ENCODE results near the gene DROSHA.

DROSHA gene

GRCh38 chr5:31530541-31531265 lies 1.2 kb downstream of the DROSHA start:
- no peak for ATAC-seq

DNA sequence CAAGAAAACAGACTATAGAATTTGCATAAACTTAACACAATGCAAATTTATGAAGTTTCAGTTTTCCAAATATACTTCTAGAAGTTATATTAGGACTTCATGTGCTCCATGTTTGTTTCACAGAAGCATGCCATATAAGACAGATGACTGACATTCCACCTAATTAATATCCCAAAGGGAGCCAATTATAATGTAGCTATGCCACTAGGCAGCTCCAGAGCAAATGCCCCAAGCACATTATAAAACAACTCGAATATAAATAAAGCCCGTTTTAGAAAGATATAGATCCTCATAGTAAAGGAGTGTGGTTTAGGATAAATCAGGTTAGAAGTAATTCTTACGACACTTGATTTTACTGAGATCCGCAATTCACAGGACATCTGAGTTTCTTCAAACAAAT lies 8.9 kb downstream of the DROSHA start:
- ATAC-seq = no peak

GRCh38 chr5:31516802-31517201 lies 15.1 kb downstream of the DROSHA start:
- no peak for ATAC-seq

DNA sequence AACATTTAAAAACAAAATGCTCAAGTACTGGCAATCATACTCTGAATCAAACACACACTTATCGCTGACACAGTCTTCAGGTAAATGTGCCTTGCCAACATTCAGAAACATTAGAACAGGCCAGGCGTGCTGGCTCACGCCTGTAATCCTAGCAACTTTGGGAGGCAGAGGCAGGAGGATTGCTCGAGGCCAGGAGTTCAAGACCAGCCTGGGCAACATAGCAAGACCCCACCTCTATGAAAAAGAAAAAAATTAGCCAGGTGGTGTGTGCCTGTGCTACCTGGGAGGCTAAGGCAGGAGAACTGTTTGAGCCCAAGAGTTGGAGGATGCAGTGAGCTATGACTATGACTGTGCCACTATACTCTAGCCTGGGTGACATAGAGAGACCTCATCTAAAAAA lies 20.6 kb downstream of the DROSHA start:
- ATAC-seq = no peak

DNA sequence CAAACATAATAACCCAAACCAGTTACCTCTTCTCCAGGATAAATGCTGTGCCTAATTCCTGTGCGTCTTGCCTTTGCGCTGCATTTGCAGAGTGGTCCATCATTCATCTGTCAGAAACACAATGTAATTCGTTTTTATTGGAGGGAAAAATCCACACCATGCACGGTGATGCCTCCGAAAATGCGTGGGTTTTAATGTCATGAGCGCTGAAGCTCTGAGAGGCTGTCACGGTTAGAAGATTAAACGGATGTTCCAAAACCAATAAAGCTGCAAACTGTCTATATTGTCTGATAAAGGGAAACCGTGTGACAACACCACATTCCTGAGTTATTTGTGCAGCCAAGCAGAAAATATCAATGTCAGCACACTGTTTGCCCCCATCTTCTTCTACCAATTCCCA lies 27.4 kb downstream of the DROSHA start:
- no peak for ATAC-seq

- no peak for ATAC-seq
Observed at GRCh38 chr5:31502506-31502905, 29.4 kb downstream of the DROSHA start.

GRCh38 chr5:31500256-31500655 lies 31.6 kb downstream of the DROSHA start:
- ATAC-seq = no peak

DNA sequence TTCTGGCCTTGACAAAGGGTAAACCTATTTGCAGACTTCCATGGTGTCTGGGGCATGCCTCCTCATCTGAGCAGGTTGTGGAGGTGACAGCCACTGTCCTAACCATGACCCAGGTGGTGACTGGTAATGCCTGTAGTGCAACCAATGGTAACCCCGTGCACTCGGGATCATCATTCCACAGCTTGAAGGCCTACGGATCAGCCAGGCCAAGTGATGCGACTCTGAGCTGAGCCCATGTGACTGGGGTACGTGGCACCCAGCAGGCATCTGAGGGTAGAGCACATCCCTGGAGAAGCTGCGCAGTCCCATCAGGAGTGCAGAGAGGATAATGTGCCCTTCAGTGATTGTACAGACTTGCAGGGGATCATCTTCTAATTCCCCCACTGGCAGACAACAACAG lies 35.0 kb downstream of the DROSHA start:
- no peak for ATAC-seq

DNA sequence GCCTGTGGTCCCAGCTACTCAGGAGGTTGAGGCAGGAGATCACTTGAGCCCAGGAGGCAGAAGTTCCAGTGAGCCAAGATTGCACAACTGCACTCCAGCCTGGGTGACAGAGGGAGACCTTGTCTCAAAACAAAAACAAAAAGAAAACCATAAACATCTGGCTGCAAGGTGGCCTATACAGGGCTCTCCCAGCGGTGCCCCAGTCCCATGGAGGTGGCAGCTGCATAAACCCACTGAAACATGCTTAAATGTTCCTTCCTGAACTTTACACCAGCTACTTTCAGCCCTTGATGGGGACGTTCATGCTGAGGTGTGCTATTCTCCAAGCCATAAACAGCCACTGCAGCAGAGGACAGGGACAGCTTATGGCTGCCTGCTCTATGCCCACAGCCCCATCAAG lies 35.6 kb downstream of the DROSHA start:
- no peak for ATAC-seq

DNA sequence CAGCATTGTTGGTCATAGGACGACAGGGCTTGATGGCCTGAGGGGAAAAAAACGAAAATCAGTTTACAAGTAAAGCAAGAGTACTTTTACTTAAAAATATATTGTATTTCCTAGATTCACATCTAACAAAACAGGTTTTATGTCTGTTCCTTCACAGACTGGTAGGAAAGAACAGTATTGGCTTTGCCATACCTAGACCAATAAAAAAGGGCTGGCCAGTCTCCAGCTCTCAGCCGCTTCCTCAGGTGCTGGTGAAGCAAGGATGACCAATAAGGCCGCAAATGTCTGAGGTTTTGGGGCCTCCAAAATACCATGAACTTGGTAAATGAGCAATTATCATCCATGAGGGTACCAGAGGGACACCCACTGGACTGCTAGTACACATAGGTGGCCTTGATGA lies 36.6 kb downstream of the DROSHA start:
- ATAC-seq = no peak

GRCh38 chr5:31492869-31493268 lies 39.0 kb downstream of the DROSHA start:
- ATAC-seq = no peak

DNA sequence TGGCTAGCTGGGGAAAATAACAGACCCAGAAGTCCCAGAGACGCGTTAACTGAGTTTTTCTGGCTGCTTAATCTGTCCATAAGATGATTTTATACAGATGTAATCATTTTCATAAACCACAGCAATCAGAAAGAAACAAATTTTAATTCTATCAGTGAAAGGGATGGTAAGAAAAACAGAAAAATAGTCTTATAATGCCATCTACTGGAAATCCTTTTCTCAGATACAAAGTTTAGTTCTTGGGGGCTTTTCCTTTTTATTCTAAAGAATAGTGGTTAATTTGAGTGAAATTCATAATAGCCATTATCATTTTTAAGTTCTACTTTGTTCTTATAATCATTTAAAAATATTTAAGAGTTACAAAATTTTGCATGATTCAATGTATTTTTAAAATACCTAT lies 44.4 kb downstream of the DROSHA start:
- ATAC-seq = no peak

- no peak for ATAC-seq
Observed at GRCh38 chr5:31486441-31486840, 45.5 kb downstream of the DROSHA start.

DNA sequence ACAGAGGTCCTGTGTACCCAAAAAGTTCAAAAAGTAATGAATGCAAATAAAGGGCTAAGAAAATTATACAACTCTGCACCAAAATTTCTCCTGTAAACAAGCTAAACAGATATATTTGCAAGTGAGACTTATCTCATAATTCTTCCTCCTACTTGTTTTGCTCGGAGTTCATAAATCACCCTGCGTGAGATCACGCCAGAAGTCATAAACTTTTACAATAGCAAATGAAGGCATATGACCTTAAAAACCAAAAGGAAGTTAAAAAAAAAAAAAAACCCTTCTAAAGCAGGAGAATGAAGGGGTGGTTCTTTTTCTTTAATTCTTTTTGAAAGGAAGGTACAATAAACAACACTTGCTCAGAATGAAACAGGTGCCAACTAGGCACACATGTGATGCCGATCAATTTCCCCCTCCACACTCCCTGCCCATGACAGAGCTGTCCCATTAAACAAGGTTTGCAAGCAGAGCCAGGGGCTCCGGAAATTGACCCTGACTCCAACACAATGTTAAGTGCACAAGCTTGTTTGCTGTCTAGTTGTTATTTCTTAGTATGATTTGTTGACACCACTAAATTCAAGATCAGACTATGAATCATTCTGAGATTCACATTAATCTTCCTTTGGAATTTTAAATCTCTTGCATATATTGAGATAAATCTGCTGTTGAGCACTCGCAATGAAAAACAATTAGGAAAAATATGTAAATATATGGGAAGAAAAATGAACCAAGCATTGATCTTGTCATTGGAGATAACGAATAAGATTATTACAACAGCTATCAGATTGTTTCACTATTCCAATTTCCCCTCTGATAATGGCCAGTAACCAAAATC lies 46.3 kb downstream of the DROSHA start:
- no peak for ATAC-seq

DNA sequence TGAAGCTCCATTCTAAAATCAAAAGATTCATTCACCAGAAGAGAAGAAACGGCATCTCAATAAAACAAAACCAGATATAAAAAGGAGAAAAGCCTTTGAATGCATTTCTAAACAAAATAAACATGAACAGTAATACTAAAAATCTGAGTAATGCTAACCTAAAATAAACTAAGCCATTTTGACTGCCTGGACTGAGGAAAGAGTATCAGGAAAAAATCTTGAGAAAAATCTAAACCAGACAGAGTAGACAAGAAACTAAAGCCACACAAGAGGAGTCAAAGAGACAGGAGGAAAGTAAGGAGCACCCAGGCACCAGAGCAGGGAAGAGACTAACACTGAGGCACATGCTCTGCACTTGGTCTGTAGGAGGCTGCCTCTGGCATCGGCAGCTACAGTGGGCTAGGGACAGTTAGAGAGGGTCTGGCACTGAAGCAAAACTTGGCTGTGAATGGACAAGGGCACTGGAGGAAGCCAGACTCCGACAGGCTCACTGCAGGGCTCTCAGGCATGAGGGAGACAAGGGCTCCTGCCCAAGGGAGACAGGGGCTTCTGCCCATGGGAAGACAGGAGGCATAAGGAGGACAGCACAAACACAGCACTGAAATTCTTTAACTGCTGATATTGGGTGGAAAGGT lies 50.2 kb downstream of the DROSHA start:
- no peak for ATAC-seq

GRCh38 chr5:31479706-31480105 lies 52.2 kb downstream of the DROSHA start:
- ATAC-seq = no peak

DNA sequence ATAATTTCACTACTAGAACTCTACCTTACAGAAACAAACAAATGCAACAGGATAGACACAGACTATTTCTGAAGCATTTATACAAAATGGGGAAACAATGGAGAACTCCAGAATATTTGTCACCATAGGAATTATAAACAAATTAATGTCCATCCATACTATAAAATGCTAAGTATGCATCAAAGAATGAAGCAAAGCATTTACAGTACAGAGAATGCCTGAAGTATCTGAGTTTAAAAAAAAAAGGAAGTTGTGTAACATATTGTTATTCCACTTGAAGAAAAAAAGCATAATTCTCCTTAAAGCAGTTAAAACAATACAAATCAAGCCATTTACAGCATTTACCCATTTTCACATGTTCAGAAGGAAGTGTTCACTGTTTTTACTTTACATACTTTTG lies 53.0 kb downstream of the DROSHA start:
- no peak for ATAC-seq

DNA sequence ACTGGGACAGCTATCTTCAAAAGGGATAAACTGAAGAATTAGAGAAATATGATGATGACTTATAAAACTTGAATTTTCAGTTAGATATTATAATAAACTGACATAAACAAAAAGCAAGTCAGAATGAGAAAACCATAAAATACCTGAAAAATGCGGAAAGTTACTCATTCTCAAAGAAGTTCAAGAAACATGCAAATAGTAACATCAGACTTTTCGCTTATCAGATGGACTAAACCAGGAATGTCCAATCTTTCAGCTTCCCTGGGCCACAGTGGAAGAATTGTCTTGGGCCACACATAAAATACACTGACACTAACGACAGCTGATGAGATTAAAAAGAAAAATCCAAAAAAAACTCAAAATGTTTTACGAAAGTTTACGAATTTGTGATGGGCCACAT lies 53.9 kb downstream of the DROSHA start:
- no peak for ATAC-seq

- no peak for ATAC-seq
Observed at GRCh38 chr5:31477516-31477915, 54.4 kb downstream of the DROSHA start.

GRCh38 chr5:31476738-31477141 lies 55.2 kb downstream of the DROSHA start:
- ATAC-seq = no peak

- no peak for ATAC-seq
Observed at GRCh38 chr5:31471916-31472315, 60.0 kb downstream of the DROSHA start.

DNA sequence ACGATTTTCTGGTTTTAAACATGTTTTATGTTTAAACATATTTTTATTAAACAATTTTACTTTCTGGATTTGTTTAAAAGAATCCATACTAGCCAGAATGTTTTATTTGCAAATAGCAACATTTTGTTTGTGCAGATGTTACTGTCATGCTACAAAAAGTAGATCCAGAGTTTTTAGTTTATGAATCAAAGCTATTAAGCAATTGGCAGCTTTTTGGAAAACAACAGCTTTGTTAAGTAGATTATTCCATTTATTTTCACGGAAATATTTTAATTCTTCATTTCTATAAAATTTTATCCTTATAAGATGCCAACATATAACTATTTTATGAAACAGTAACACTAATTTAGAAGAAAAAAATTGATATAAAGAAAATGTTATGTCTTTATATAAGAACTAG lies 60.9 kb downstream of the DROSHA start:
- ATAC-seq = no peak

- ATAC-seq = no peak
Observed at GRCh38 chr5:31470608-31471007, 61.3 kb downstream of the DROSHA start.

DNA sequence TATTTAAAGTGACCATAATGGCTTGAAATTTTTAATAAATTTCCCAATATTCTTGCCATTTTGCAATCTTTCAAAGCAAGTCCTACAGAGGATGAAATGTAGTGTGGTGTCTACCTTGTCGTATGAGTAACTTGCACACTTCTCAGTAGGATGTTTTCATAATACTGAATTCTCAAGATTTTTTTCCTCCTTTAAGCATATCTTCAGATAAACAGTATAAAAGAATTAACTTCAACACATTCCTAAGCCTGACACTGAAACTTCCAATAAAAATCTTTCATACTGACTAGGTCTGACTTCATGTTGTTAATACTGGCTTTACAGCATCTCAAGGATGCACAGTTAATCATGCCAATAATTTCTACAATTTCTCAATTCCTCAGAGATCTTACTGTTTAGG lies 62.0 kb downstream of the DROSHA start:
- ATAC-seq = no peak
